ENCODE measurements around the gene ATP5MG. TPM values are rescaled to one million over a fixed set of nuclear protein-coding genes. Genes with fewer than 3 reads are reported as not detected.

ATP5MG gene
- total RNA-seq, 1 experiment from 2014 or later: 155 TPM

DNA sequence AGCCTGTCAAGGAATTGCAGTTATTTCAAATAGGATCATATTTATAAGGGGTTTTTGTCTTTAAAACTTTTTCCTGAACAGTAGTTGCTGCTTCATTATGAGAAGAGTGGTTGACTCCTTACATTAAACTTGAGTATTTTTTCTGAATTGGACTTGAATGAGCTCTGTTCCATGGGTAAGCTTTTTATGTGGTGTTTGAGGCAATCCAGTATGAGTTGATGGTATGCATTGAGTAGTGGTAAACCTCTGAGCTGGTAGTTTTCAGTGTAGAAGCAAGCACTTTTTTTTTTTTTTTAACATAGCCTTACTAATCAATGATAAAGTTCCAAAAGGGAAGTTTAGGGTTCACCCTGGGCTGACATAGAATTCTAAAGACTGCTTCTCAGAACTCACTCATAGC, 38.2 kb downstream of the ATP5MG start:
- DNase-seq (ENCODE audit: extremely low read depth, low read depth): no peak

DNA sequence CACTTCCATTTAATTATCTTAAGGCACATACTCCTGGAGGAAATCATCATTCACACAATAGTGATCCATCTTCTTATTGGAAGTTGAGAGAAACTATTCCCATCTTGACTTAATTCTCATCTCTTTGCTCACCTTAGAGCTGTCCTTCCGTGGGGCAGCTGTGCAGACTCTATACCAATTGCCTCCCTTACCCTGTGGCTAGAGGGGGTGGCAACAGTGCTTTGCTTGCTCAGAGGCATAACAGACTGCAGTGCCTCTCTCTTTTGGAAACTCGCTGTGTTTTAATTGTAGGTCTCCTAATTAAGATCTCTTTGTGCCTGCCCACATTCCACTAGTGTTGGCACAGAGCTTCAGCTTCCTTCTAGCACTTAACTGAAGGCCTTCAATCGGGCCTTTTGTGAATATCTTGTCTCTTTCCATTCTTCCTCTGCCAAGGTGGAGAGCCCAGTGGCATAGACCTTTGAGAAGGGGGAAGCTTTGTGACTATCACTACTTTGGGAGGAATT, 40.4 kb downstream of the ATP5MG start:
- DNase-seq (ENCODE audit: extremely low read depth, low read depth): no peak

DNA sequence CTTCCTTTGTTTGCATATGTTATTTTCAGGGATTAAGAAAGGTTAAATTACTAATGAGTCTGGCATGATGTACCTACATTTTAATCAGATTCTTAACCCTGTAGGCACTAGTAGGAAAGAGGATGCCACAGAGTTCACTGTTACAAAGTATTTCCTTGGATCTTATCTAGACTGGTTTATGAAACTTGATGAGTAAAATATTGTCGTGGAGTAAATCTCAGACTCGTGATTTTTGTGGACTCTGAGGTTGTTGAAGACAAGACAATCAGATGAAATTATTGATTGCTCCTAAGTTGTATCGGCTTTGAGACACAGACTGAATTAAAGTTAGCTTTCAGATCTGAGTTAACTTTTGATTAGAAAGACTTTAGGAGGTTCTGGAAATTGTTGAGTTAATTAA, 40.9 kb downstream of the ATP5MG start:
- DNase-seq (ENCODE audit: extremely low read depth, low read depth): no peak

DNA sequence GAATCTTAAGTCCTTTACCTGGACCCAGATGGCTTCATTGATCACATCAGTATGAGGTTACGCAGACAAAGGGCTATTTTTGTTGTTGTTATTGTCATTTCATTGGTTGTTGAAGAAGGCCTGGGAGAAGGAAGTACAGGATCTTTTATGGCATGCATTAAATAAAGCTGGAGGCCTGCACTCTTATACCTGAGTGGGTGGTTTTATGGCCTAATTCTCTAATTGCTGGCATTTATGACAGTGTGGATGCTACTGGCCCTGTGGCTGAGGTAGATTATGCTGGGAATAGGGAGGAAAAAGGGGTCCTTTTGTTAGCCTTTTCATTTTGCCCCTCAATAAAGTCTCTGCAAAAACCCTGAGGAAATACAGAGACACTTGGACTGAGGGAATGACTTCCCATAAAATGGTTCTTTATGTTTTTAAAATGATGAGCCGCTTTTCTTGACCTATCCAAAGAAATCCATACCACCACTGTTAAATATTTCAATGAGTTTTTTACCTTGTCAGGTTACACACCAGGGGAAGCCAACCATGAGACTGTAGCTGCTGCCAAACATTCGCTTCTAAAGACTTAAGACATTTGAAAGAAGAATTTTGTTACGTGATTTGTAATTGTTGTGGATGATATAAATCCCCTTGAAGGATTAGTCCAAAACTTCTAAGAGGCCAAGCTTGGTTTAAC, 41.6 kb downstream of the ATP5MG start:
- no peak for DNase-seq (ENCODE audit: extremely low read depth, low read depth)

DNA sequence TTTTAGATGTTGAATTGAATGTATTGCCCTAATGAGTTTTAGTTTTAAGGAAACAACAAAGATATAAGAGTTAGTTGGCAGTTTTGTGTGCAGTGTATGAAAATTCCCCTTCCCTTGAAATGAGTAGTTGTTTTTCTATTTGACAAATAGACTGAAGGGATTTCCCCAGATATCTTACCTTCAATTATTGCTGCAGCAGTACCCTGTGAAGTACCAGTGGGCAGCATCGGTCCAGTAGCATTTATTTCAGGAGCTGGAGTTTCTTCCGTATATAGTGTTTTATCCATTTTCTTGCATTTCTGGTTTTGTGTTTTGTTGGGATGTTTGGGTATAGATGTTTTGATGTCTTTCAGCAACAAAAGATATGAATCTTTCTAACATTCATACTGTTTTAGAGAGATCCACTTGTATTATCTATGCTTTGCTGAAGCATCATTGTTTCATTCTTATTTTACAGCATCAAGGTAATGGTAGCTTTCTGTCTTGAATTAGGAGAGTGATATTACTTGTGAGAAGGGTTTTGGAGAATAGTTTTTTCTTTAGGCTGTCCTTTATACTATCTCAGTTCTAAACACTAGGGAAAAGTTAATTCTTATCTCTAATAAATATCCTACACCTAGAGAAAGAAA, 42.3 kb downstream of the ATP5MG start:
- no peak for DNase-seq (ENCODE audit: extremely low read depth, low read depth)

DNA sequence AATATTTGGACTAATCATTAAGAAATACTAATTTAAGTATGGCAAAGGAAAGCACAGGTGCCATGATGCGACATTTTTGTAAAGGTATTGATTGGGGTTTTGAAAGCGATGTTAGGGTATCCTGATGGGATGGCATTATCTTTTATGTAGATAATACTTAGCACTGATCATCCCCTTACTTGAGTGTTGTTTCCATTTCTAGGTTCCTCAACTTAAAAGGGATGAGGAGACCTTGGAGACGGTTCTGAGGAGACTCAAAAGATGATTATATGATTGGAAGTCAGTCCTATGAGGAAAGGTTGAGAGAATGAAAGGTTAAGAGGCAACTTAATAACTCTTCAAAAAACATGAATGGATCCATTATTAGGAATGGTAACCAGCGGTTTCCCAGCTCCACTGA, 46.0 kb downstream of the ATP5MG start:
- DNase-seq (ENCODE audit: extremely low read depth, low read depth): no peak

DNA sequence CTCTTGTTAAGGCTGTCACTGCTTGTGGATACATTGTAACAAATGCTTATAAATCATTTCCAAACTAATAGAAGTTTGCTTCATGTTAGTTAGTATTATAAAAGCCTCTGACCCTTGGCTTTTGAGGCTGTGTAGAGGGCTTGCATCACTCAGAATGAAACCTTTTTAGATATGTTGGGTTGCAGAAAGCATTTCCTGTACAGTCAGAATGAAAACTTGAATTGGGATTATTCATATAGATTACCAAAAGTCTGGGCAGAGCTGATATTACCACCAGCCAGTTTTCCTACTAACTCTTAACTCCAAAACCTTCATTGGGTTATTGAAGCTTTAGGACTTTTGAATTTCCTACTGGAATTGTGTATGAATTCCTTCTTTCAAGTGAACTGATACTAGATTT, 46.9 kb downstream of the ATP5MG start:
- no peak for DNase-seq (ENCODE audit: extremely low read depth, low read depth)

DNA sequence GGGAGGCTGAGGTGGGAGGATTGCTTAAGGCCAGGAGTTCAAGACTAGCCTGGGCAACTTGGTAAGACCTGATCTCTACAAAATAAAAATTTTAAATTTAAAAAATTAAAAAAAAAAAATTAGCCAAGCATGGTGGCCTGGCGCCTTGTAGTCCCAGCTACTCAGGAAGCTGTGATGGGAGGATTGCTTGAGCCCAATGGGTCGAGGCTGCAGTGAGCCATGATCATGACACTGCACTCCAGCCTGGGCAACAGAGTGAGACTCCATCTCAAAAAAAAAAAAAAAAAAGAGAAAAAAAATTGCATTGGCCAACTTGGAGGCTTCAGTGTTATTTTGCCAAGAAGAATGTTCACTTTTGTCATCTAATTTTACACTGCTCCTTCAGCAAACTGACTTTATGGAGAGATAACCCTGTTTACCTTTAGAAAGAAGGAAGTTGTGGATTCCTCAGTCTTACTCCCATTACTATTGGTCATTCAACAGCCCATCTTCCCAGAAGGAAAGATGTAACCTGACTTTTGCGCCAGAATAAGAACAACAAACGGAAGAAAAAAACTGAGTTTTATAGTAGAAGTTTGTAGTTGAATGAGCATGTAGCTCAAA, 48.0 kb downstream of the ATP5MG start:
- DNase-seq (ENCODE audit: extremely low read depth, low read depth): no peak

DNA sequence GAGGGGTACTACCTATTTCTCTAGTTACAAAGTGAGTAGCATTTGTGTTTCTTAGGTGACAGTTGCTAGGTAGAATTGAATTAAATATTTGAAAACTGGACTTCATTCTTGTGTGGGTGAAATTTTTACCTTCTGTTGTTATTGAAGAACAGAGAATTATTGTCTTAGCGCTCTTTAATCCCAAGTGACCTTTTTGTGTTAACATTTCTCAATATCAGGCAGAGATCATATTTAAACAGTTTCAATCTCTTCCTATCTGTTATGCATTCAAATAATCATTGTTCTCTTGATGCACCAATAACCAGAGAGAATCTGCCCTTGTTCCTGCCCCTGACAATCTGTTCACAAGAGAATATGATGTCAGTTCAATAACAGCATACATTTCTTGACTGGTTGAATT, 49.0 kb downstream of the ATP5MG start:
- DNase-seq (ENCODE audit: extremely low read depth, low read depth): no peak

Other genes starting within 250 kb of the ATP5MG start
- not detected in 2 replicates for gene SCN4B, start 248.8 kb upstream of the ATP5MG start, total RNA-seq (2014; rRNA removed; shearing (Covaris generic))
- not detected in 2 replicates for gene SCN2B, start 225.0 kb upstream of the ATP5MG start, total RNA-seq (2014; rRNA removed; shearing (Covaris generic))
- not detected in 2 replicates for gene JAML, start 176.6 kb upstream of the ATP5MG start, total RNA-seq (2014; rRNA removed; shearing (Covaris generic))
- 3.4 and 3.6 TPM in 2 replicates for gene MPZL3, start 149.2 kb upstream of the ATP5MG start, total RNA-seq (2014; rRNA removed; shearing (Covaris generic))
- 0.09 and 0.79 TPM in 2 replicates for gene MPZL2, start 137.3 kb upstream of the ATP5MG start, total RNA-seq (2014; rRNA removed; shearing (Covaris generic))
- gene CD3E, start 96.9 kb upstream of the ATP5MG start, total RNA-seq (2014; rRNA removed; shearing (Covaris generic)): not detected in 2 replicates
- not detected in 2 replicates for gene CD3D, start 58.9 kb upstream of the ATP5MG start, total RNA-seq (2014; rRNA removed; shearing (Covaris generic))
- gene CD3G, start 57.3 kb upstream of the ATP5MG start, total RNA-seq (2014; rRNA removed; shearing (Covaris generic)): not detected in 2 replicates
- gene UBE4A, start 42.0 kb upstream of the ATP5MG start, total RNA-seq (2014; rRNA removed; shearing (Covaris generic)): 45.1 and 47.6 TPM in 2 replicates
- gene KMT2A, start 34.9 kb downstream of the ATP5MG start, total RNA-seq (2014; rRNA removed; shearing (Covaris generic)): 17.6 and 21.4 TPM in 2 replicates
- gene TTC36, start 125.9 kb downstream of the ATP5MG start, total RNA-seq (2014; rRNA removed; shearing (Covaris generic)): not detected in 2 replicates
- gene TMEM25, start 129.6 kb downstream of the ATP5MG start, total RNA-seq (2014; rRNA removed; shearing (Covaris generic)): 0.40 TPM in 1 of 2 replicates, not detected in the other
- 13.8 and 14.2 TPM in 2 replicates for gene IFT46, start 164.3 kb downstream of the ATP5MG start, total RNA-seq (2014; rRNA removed; shearing (Covaris generic))
- gene ARCN1, start 170.8 kb downstream of the ATP5MG start, total RNA-seq (2014; rRNA removed; shearing (Covaris generic)): 105 and 109 TPM in 2 replicates
- 14.5 and 18.3 TPM in 2 replicates for gene PHLDB1, start 206.0 kb downstream of the ATP5MG start, total RNA-seq (2014; rRNA removed; shearing (Covaris generic))